ENCODE measurements around the gene GSTM2.
"Not testable (repeated sequence)": the region's sequence is repeated elsewhere in the genome, so short reads cannot be mapped to it uniquely, and the experiment has no call there.

The GSTM2 gene

DNA sequence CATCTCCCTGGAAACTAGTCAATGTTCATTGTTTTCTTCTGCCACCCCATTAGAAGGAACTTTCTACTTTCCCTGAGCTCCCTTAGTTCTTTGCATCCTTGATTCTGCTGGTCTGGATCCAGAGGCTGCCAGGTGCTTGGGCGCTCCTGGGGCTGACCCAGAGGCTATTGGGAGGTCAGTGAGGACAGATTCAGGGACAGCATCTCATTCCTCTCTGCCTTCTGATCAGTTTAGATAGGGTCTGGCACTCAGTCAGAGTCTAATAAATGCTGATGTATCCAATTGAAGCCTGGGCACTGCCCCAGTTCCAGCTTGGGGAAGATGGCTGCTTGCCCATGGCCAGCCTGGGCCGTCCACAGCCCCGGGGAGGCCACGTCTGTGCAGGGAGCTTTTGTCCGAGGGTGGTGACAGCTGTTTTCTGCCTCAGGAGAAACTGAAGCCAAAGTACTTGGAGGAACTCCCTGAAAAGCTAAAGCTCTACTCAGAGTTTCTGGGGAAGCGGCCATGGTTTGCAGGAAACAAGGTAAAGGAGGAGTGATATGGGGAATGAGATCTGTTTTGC, 22.1 kb downstream of the GSTM2 start:
- Histone ChIP-seq H3K9me2 (replicated peaks; ENCODE audit: low read depth, low read length) (no peaks in the 10 kb centered on the region), H3K9me3 (ENCODE audit: insufficient read depth, low read depth, low read length) (no peaks in the 10 kb centered on the region), H3K9ac (ENCODE audit: low read depth, low read length, poor library complexity, severe bottlenecking) (no peak overlapping the region), H3K4me2 (ENCODE audit: low read depth, low read length, poor library complexity, severe bottlenecking) (no peak overlapping the region), H3K4me1 (ENCODE audit: insufficient read depth, low read length, poor library complexity, severe bottlenecking) (no peaks in the 10 kb centered on the region), H3K4me3 (ENCODE audit: low read length, poor library complexity, severe bottlenecking) (no peak overlapping the region), H3K79me2 (ENCODE audit: insufficient read depth, low read length) (no peaks in the 10 kb centered on the region), H3K27me3 (ENCODE audit: insufficient read depth, low read length, poor library complexity, severe bottlenecking) (no peaks in the 10 kb centered on the region), H4K20me1 (ENCODE audit: insufficient read depth, low read length, poor library complexity, severe bottlenecking) (no peaks in the 10 kb centered on the region), H2AFZ (ENCODE audit: low read length) (no peak overlapping the region), H3F3A (ENCODE audit: low read depth) (no peaks in the 10 kb centered on the region), H3K36me3 (ENCODE audit: insufficient read depth, low read length) (no peaks in the 10 kb centered on the region)
- no peak for TF ChIP-seq EZH2phosphoT487 (IDR thresholded peaks at IDR 0.05; ENCODE audit: borderline replicate concordance)
- TF ChIP-seq, protein P1, sequence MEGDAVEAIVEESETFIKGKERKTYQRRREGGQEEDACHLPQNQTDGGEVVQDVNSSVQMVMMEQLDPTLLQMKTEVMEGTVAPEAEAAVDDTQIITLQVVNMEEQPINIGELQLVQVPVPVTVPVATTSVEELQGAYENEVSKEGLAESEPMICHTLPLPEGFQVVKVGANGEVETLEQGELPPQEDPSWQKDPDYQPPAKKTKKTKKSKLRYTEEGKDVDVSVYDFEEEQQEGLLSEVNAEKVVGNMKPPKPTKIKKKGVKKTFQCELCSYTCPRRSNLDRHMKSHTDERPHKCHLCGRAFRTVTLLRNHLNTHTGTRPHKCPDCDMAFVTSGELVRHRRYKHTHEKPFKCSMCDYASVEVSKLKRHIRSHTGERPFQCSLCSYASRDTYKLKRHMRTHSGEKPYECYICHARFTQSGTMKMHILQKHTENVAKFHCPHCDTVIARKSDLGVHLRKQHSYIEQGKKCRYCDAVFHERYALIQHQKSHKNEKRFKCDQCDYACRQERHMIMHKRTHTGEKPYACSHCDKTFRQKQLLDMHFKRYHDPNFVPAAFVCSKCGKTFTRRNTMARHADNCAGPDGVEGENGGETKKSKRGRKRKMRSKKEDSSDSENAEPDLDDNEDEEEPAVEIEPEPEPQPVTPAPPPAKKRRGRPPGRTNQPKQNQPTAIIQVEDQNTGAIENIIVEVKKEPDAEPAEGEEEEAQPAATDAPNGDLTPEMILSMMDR (conservative IDR thresholded peaks at IDR 0.05; ENCODE audit: low read length), result no peak

DNA sequence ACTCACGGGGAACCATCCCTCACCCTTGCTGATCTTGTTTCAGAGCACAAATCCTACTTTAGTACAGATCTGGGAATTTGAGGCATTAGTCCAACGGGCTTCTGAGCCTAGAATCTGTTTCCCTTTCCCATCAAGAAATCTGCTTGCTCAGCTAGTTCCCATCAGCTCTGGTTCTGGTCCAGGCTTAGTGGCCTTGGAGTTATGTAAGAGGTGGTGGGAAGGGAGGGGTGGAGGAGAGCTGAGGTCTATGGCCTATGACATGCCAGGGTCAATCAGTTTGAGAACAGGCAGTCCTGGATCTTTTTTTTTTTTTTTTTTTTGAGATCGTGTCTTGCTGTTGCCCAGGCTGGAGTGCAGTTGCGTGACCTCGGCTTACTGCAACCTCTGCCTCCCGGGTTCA, 23.9 kb downstream of the GSTM2 start:
- no peaks in the 10 kb centered on the region for H4K20me1 ChIP-seq (ENCODE audit: insufficient read depth, low read length, poor library complexity, severe bottlenecking)
- H3K79me2 ChIP-seq (ENCODE audit: insufficient read depth, low read length), result no peaks in the 10 kb centered on the region
- H2AFZ ChIP-seq (ENCODE audit: low read length), result no peak overlapping the region
- H3K9me3 ChIP-seq (ENCODE audit: insufficient read depth, low read depth, low read length), result no peaks in the 10 kb centered on the region
- H3K27me3 ChIP-seq (ENCODE audit: insufficient read depth, low read length, poor library complexity, severe bottlenecking), result no peaks in the 10 kb centered on the region
- no peak for TF ChIP-seq EZH2phosphoT487 (IDR thresholded peaks at IDR 0.05; ENCODE audit: borderline replicate concordance)
- TF ChIP-seq, protein P1 (conservative IDR thresholded peaks at IDR 0.05; ENCODE audit: low read length), result no peak
- no peak overlapping the region for H3K9ac ChIP-seq (ENCODE audit: low read depth, low read length, poor library complexity, severe bottlenecking)
- H3K36me3 ChIP-seq (ENCODE audit: insufficient read depth, low read length), result no peaks in the 10 kb centered on the region
- H3F3A ChIP-seq (ENCODE audit: low read depth), result no peaks in the 10 kb centered on the region
- no peaks in the 10 kb centered on the region for H3K4me1 ChIP-seq (ENCODE audit: insufficient read depth, low read length, poor library complexity, severe bottlenecking)
- no peaks in the 10 kb centered on the region for H3K9me2 ChIP-seq (replicated peaks; ENCODE audit: low read depth, low read length)
- H3K4me2 ChIP-seq (ENCODE audit: low read depth, low read length, poor library complexity, severe bottlenecking), result no peak overlapping the region
- H3K4me3 ChIP-seq (ENCODE audit: low read length, poor library complexity, severe bottlenecking), result no peak overlapping the region

DNA sequence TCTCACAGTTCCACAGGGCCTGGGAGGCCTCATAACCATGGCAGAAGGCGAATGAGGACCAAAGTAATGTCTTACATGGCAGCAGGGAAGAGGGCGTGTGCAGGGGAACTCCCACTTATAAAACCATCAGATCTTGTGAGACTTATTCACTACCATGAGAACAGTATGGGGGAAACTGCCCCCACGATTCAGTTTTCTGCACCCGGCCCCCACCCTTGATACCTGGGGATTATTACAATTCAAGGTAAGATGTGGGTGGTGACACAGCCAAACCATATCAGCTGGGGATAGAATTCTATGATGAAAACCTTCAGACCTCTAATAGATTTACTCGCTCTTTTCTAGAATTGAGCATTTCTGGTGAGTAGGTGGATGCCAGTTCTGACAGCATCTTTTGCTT, 26.5 kb downstream of the GSTM2 start:
- not testable (repeated sequence) for H3K9me2 ChIP-seq (replicated peaks; ENCODE audit: low read depth, low read length); H2AFZ ChIP-seq (ENCODE audit: low read length); H3K9ac ChIP-seq (ENCODE audit: low read depth, low read length, poor library complexity, severe bottlenecking); H3K27me3 ChIP-seq (ENCODE audit: insufficient read depth, low read length, poor library complexity, severe bottlenecking); H4K20me1 ChIP-seq (ENCODE audit: insufficient read depth, low read length, poor library complexity, severe bottlenecking); H3K9me3 ChIP-seq (ENCODE audit: insufficient read depth, low read depth, low read length); H3K4me1 ChIP-seq (ENCODE audit: insufficient read depth, low read length, poor library complexity, severe bottlenecking); H3K4me2 ChIP-seq (ENCODE audit: low read depth, low read length, poor library complexity, severe bottlenecking); H3F3A ChIP-seq (ENCODE audit: low read depth); H3K79me2 ChIP-seq (ENCODE audit: insufficient read depth, low read length); H3K4me3 ChIP-seq (ENCODE audit: low read length, poor library complexity, severe bottlenecking); H3K36me3 ChIP-seq (ENCODE audit: insufficient read depth, low read length)

DNA sequence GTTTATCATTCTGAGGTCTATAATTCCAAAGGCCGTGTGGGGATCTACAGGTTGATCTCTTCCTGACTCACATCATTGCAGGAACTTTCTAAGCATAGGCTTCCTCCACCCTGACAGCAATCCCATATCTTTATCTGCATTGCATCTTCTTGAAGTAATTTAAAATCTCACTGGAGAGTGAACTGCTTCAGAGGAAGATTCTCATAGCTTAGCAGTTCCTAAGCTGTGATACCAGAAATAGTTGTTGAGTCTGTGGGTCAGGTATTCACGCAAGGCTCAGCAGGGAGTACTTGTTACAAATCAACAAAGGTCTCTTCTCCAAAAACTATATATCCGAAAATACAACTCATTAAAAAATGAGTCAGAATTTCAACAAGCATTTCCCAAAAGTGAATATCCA, 27.3 kb downstream of the GSTM2 start:
- not testable (repeated sequence) for H3F3A ChIP-seq (ENCODE audit: low read depth); H3K9me3 ChIP-seq (ENCODE audit: insufficient read depth, low read depth, low read length); H3K4me1 ChIP-seq (ENCODE audit: insufficient read depth, low read length, poor library complexity, severe bottlenecking); H3K36me3 ChIP-seq (ENCODE audit: insufficient read depth, low read length); H3K9me2 ChIP-seq (replicated peaks; ENCODE audit: low read depth, low read length); H3K9ac ChIP-seq (ENCODE audit: low read depth, low read length, poor library complexity, severe bottlenecking); H4K20me1 ChIP-seq (ENCODE audit: insufficient read depth, low read length, poor library complexity, severe bottlenecking); H3K4me2 ChIP-seq (ENCODE audit: low read depth, low read length, poor library complexity, severe bottlenecking); H3K4me3 ChIP-seq (ENCODE audit: low read length, poor library complexity, severe bottlenecking); H3K27me3 ChIP-seq (ENCODE audit: insufficient read depth, low read length, poor library complexity, severe bottlenecking); H3K79me2 ChIP-seq (ENCODE audit: insufficient read depth, low read length); H2AFZ ChIP-seq (ENCODE audit: low read length)

Data from Loucy (cell line).